Hematopoietic multipotent progenitor cell treated with erythropoietin and hydrocortisone succinate and interleukin-3 and kit ligand, for 4 days (in vitro differentiated cells): ENCODE data around the gene ANKRD49.
"Not testable (repeated sequence)": the region's sequence is repeated elsewhere in the genome, so short reads cannot be mapped to it uniquely, and the experiment has no call there.

ENCODE experiments used
- DNase-seq: peaks from one replicate; pipeline ENCODE4 v3.0.0-alpha.2; 2015

Gene ANKRD49

GRCh38 chr11:94493281-94494125 is at the start of gene ANKRD49, which contains the start of gene MRE11:
Gene ANKRD49 (plus strand): TSS chr11:94493984. CDS start chr11:94496694, 2,710 bp downstream.
Gene MRE11 (minus strand): TSS chr11:94493844. CDS start chr11:94492801, 1,043 bp downstream.
- DNase-seq = peak; percentile 99

- DNase-seq = no peak
Measured at GRCh38 chr11:94445641-94446040, 48.1 kb upstream of the ANKRD49 start.

GRCh38 chr11:94447149-94447548 is 46.6 kb upstream of the ANKRD49 start:
- no peak for DNase-seq

- DNase-seq = no peak
Measured at GRCh38 chr11:94449029-94449428, 44.8 kb upstream of the ANKRD49 start.

GRCh38 chr11:94449437-94449836 is 44.3 kb upstream of the ANKRD49 start:
- DNase-seq = no peak

- no peak for DNase-seq
Measured at GRCh38 chr11:94450048-94450447, 43.7 kb upstream of the ANKRD49 start.

- no peak for DNase-seq
Measured at GRCh38 chr11:94452988-94453387, 40.8 kb upstream of the ANKRD49 start.

- no peak for DNase-seq
Measured at GRCh38 chr11:94454301-94454700, 39.5 kb upstream of the ANKRD49 start.

- DNase-seq = no peak
Measured at GRCh38 chr11:94455861-94456260, 37.9 kb upstream of the ANKRD49 start.

- no peak for DNase-seq
Measured at GRCh38 chr11:94457118-94458029, 36.4 kb upstream of the ANKRD49 start.

- DNase-seq = no peak
Measured at GRCh38 chr11:94459576-94459975, 34.2 kb upstream of the ANKRD49 start.

- DNase-seq = no peak
Measured at GRCh38 chr11:94469416-94469815, 24.4 kb upstream of the ANKRD49 start.

GRCh38 chr11:94472916-94473799 is 20.6 kb upstream of the ANKRD49 start:
- DNase-seq = peak; percentile 90

GRCh38 chr11:94477624-94478023 is 16.2 kb upstream of the ANKRD49 start:
- DNase-seq = peak; percentile 34

GRCh38 chr11:94481342-94481741 is 12.4 kb upstream of the ANKRD49 start:
- DNase-seq = no peak

GRCh38 chr11:94486068-94486467 is 7.7 kb upstream of the ANKRD49 start:
- DNase-seq = no peak

- DNase-seq = peak; percentile 66
Measured at GRCh38 chr11:94494126-94494680, 419 bp downstream of the ANKRD49 start.

GRCh38 chr11:94500181-94500580 is 6.4 kb downstream of the ANKRD49 start:
- no peak for DNase-seq

- no peak for DNase-seq
Measured at GRCh38 chr11:94501522-94501921, 7.7 kb downstream of the ANKRD49 start.

- peak; percentile 83 for DNase-seq
Measured at GRCh38 chr11:94504689-94505293, 11.0 kb downstream of the ANKRD49 start.

- not testable (repeated sequence) for DNase-seq
Measured at GRCh38 chr11:94506513-94506912, 12.7 kb downstream of the ANKRD49 start.

GRCh38 chr11:94507485-94507884 is 13.7 kb downstream of the ANKRD49 start:
- no peak for DNase-seq
